GM18867 (cell line): ENCODE data around the gene TBC1D8.

Experiments used
- ATAC-seq: cut with Tn5 transposase; IDR thresholded peaks from one replicate; pipeline ENCODE4 v1.9.1; 2021; ENCODE audit warnings: mild to moderate bottlenecking, moderate library complexity; ENCODE audit not compliant: unreplicated experiment

The TBC1D8 gene

DNA sequence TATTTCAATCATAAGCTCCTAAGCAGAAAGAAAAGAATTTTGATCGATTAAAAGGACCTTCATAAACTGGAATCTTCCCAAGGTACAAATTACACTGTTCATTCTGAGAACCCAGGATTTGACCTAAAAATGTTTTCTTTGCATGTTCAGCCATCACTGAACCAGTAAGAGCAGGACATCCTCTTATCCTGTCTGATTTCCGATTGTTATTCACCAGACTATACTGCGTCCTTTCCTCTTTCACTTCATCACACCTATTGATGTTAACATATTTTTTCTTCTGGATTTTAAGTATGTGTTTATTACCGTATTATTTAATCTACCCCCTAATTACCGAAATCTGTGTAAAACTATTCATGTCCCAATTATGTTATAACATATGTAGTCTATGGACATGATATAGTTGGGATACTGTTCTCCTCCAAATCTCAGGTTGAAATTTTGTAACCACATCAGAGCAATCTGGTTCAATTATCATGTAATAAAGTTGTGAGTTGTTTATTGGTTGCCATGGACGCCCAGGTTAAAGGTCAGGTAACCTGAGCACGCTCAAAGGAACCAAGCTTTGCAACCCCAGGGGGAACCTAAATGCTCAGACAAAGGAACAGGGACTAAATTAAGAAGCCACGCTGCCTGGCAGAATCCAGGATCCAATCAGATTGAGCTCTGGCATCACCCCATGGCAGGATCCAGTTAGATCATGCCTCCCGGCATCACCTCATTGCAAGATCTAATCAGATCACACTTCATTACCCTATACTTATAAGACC, 11.6 kb upstream of the TBC1D8 start:
- no peak for ATAC-seq

DNA sequence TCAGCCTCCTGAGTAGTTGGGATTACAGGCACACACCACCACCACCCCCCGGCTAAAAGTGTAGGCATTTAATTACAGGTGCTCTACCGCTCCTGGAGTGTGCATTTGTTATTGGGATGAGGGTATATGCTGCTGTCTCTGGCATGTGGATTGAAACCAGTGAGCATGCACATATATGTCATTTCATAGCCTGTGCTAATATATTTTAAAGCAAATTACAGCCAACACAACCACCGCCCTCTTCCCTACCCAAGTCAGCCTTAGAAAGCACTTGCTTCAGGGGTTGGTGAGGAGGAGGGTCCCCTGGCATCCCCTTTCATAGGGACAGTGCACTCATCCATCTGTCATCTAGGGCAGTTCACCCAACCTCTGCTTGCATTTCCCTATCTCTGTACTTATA, 10.5 kb upstream of the TBC1D8 start:
- no peak for ATAC-seq

DNA sequence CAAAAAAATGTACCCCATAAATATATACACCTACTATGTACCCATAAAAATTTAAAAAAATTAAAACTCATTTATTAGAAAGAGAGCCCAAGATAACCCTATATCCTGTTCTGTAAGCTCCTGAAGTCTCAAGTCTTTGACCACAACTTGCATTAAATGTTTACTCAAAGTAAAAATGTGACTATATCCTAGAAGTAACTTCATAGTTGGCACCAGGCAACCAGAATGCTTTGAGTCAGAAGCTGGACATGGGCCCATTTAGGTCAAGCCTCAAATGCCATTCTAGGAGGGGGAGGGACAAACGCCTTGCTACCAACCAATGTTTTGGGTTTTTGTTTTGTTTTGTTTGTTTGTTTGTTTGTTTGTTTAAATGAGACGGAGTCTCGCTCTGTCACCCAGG, 9.3 kb upstream of the TBC1D8 start:
- no peak for ATAC-seq

DNA sequence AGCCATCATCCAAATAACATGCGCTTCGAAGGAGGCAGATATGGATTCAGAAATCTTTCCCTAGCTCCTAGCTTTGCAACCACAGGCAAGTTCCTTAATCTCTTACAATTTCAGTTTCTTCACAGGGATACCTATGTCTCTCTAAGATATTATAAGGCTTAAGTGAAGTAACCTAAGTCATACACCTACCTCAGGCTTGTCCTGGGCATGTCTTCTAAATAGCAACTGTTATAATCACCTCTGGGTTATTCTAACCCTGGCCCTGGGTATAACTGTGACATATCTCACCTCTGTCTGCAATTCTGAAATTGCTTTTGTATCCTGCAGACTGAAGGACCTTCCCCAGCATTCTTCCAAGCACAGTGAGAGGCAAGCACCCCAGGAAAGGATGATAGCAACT, 8.3 kb upstream of the TBC1D8 start:
- no peak for ATAC-seq

DNA sequence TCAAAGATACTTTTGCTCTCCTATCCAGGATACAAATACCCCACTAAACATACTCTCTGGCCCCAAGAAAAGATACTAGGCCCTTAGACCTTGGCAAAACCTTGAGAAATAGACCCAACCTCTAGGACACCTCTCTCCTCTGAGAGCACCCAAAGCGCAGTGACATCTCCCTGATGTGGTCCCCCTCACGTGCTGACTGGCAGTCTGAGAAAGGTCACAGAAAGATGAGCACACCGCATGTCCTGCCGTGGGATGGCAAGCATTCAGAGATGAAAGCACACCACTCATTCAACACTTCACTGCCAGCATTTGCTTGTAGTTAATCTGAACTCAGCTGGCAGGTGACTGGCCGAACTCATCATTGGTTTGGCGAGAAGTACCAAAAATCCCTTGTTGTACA, 6.1 kb upstream of the TBC1D8 start:
- ATAC-seq, result no peak

DNA sequence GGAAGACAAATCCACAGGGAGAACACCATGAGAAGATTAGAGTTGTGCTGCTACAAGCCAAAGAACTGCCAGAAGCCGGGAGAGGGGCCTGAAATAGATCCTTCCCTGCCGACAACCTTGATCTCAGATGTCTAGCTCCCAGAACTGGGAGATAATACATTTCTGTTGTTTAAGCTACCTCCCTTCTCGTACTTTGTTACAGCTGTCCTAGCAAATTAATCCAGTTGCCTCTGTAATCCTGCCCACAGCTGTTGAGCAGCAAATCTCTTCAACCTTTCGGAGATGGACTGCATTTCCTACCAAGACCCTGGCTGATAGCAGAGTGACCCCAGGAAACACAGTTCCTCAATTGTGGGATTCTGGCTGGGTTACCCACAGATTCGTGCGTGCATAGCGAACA, 2.6 kb upstream of the TBC1D8 start:
- no peak for ATAC-seq

DNA sequence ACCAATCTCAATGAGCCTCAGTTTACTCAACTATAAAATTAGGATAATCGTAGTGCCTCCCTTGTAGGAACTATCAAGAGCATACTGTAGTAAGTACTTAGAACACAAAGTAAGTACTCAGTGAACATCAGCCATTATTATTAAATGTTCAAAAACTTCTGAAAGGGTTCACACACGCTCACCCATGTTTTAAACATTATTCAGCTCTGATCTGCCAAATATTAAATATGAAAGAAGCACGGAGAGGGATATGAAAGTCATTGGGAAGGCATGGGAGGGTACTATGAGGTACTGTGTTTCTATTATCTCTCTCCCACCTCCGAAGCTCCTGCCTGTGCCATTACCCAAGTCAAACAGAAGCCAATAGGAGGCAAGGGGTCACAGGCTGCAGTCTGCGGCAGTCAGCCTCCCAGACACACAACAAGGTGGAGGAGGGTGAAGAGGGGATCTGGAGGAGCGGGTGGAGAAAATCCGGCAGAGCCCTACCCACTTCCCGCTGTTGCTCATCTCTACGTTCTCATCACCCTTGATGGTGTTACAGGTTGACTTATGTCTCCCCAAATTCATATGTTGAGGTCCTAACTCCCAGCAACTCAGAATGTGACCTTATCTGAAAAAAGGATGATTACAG, 2.0 kb upstream of the TBC1D8 start:
- ATAC-seq, result no peak

DNA sequence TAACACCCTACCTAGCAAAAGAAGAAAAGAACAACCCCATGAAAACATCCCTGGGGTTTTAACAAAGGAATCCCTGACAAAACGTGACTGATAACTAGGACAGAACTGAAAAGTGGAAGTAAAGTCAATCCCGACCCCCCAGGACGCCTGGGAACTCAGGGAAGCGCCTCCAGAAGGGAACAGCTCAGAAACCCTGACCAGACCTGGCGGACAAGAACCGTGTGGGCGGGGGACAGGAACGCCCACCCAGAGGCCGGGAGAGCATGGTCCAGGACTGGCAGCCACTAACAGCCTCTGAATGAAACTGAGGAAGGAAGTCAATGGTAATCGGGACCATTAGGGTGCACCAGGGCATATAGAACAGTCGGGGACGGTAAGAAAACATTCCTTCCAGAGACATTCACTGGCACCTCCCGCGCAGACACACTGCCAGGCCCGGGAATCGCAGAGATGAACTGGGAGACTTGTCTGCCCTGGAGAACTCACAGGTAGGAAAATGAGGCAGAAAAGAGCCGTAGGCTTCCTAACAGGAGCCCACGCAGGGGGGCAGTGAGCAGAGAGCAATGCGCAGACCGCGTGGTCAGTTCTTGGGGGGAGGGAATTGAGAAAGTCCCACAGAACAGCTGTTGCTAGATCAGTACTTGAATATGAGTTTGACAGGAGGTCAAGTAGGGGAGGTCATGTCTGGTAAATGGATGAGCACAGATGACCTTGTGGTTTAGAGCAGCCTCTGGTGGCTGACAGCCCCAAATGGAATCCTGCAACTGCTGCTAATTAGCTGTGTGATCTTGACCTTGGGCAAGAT, 1.3 kb upstream of the TBC1D8 start:
- peak; percentile 76 for ATAC-seq

DNA sequence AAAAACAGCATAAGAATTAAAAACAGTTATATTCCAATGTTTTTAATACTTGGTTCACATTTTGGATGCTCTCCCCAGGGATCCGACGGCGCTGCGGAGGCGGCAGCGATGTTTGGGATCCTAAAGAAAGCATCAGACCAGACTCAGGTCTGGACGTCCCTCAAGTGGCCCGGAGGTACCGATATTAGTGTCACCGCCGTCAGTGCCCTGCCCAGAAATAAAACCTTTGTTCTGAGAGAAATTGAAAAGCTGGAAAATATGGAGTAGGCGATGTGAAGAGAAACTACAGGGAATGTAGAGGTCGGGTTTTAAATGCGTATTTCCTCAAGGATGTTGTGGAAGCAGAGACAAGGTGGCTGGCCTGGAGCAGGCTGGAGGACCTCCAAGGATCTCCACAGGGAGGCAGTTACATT, 683 bp upstream of the TBC1D8 start:
- no peak for ATAC-seq

DNA sequence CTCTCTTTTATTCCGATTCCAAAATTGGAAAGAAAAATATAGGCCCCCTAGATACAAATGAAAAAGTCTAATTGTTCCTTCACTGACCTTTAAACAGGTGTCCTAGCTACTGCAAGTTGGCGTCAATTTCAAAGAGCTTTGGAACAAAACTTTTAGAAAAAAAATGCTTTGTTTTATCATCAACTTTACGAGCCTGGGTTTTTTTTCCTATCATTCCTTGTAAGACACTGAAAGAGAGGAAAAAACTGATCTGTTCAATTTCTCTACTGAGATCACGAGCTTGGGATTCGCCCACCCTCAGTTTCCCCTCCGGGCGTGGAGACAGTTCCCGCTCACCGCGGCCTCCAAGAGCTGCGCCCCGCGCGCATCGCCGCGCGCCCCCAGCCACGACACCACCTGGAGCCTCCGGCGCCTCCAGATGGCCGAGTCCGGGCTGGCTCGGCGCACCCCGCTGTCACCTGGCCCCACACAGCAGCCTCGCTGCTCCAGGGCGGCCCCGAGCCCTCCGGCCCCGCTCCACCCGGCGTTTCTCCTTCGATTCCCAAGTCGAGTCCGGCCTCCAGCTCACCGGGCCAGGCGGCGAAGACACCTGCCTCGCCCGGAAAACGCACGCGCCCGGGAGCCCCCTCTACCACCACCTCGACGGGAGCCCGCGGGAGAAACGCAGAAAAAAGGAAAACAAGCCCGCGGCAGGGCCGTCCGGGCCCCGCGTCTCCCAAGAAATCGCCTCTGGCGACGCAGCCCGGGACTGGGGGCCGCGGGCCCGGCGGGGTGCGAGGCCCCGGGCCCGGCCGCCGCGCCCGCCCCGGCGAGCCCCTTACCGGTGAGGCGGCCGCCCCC, 656 bp downstream of the TBC1D8 start:
- no peak for ATAC-seq

DNA sequence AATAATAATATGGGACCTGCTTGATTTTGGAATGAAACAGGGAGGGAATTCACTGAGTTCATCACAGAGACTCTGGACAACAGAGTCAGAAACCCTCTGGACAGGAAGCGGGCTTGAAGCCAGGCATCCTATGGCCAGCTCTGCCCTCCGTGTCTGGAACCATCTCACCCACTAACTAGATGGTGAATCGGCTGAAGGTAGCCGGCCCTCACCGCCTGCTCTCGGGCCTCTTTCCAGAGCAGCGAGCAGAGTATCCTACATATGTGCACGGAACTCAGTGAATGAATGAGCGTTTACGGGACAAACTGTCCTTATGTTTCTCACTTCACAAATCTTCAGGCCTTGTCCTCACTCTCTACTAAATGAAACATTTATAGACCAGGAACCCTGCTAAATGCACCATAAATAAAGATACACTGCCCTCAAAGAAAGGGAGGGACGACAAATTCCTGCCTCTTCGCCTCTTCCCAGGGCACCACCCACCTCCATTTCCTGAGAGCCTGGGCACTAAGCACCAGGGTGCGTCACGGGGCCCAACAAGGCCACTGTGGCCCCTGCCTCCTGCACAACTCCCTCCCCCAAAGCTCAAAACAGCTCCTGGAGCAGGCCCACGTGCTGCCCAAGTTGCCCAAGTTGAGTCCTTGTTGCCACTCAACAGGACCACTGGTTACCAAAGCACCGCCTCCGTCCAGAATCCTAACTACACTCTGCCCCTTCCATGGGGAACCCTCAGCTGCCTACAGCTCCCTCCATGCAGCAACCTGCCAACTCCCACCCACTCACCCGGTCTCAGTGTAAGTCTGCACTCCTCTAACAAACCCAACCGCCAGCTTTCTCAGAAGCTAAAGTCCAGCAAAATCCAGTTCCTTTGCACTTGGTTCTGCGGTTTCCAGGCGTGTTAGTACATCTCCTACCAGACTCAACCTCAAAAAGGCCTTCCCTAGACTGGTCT, 1.7 kb downstream of the TBC1D8 start:
- no peak for ATAC-seq

DNA sequence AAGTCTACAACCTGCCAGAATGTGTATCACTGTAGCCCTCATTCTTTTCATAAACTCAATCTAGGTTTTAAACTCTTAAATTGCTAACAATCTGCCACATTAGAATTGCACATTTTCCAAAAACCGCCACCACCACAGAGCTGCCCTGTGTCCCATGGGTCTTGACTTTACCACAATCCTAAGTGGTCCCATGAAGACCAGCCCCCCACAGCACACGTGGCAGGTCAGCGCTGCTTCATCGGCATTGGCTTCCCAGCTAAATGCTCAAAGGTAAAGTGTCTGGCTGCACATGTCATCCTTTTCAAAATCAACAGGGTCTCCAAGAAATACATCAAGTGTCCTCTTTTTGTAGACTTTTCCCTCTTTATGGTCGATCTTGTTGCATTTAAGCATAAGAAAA, 2.4 kb downstream of the TBC1D8 start:
- ATAC-seq, result no peak

DNA sequence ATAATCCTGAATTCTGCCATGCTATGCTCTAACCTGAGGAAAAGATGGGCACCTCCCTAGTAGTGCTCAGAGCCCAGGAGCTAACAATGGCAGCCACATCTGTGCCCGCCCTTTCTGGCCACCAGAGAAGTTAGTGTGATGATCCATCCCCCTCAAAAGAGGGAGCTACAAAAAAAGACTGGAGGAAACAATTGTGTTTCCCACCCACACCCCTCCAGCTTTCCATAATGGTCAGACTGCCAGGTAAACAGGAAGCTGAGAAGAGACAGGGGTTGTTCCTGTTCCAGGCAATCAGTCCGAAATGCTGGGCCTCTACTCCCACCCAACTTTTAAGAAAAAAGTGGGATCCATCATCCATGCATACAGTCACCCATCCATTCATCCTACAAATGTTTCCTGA, 3.2 kb downstream of the TBC1D8 start:
- no peak for ATAC-seq

DNA sequence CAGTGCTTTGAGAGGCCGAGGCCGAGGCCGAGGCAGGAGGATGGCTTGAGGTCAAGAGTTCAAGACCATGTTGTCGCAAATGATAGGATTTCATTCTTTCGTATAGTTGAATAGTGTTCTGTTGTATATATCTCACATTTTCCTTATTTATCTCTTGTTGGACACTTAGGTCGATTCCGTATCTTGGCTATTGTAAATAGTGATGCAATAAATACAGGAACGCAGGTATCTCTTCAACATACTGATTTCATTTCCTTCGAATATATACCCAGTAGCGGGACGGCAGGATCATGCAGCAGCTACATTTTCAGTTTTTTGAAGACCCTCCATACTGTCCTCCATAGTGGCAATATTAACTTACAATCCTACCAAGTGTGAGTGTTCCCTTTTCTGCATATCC, 4.1 kb downstream of the TBC1D8 start:
- no peak for ATAC-seq

DNA sequence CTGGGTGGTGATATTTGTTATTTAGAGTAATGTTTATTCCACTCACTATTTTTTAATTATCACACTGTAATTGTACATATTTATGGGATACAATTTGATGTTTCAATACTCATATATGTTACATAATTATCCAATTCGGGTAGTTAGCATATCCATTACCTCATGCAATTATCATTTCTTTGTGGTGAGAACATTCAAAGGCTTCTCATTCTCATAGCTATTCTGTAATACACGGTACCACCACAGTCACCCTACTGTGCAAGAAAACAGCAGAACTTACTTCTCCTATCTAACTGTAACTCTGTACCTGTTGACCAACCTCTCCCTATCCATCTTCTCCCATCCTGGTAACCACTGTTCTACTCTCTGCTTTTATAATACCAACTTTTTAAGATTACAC, 4.6 kb downstream of the TBC1D8 start:
- no peak for ATAC-seq

DNA sequence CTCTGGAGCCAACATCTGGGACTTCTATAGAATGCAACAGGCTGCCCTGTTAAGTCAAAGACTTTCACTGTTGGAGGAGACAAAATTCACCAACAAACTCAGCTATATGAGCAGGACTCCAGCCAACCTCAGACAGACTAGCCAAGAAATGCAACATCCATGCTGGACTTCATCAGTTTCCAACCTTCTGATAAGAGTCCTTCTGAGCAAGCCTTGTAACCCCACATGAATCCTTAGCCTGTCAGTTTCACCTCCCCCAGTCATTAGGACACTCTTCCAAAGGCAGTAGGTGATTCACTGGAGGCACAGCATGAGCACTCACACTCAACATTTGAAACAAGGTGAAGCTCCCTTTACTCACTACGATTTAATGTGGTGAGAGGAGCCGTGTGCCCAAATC, 5.8 kb downstream of the TBC1D8 start:
- no peak for ATAC-seq

DNA sequence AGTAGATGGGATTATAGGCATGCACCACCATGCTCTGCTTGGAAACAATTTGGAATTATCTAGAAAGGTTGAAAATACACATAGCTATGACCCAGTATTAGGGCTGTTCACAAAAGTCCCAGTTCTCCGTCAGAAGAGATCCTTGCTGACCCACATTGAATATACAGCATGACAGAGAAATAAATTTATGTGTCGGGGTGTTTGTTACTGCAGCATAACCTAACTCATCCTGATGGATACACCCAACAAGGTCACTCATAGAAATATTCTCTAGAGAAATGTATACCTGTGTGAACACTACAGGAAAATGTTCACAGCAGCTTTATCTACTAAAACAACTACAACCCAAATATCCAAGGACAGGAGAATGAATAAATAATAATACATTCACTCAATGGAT, 9.0 kb downstream of the TBC1D8 start:
- ATAC-seq, result no peak

DNA sequence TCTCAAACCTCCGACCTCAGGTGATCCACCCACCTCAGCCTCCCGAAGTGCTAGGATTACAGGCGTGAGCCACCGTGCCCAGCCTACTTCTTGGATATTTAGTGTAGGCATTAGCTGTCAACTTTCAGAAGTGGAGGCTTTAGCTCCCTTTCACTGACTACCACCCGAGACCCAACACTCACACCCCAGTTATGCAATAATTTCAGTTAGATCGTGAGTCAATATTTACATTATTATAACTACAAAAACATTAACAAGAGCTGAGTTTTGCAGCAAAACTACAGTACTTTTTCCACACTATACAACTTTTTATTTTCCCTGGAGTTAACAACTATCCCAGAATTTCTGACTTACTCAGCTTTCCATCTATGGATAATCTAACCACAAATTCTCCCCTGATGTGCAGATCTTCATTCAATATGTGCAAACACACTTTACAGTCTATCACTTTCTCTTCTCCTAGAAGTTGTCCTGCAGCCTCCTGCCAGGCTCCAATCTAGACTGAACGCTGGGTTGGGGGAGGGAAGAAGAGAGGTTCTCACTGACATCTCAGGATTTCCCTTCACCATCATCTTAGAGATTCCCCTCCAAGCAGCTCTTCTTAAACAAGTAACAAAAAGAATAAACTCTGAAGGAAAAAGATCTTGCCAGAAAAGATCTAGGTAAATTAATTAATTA, 10.1 kb downstream of the TBC1D8 start:
- no peak for ATAC-seq

DNA sequence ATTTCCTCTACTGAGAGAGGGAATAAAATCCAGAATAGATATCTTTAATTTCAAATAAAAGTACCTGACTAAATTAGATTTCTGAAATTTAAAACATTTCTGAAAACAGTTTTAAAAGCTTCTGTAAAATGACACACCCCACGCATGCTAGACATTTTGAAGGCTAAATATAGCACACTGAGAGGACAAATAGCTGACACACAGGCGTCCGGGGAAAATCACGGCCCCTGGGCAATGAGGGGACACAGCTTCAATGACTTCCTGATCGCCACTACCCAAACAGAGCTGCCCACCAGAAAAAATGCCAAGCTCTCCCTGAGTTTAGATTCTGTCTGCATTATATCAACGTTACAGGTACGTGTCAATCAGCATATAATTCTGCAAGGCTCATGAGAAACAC, 10.9 kb downstream of the TBC1D8 start:
- ATAC-seq, result no peak
